ENCODE measurements around the gene EPOP.

The EPOP gene

DNA sequence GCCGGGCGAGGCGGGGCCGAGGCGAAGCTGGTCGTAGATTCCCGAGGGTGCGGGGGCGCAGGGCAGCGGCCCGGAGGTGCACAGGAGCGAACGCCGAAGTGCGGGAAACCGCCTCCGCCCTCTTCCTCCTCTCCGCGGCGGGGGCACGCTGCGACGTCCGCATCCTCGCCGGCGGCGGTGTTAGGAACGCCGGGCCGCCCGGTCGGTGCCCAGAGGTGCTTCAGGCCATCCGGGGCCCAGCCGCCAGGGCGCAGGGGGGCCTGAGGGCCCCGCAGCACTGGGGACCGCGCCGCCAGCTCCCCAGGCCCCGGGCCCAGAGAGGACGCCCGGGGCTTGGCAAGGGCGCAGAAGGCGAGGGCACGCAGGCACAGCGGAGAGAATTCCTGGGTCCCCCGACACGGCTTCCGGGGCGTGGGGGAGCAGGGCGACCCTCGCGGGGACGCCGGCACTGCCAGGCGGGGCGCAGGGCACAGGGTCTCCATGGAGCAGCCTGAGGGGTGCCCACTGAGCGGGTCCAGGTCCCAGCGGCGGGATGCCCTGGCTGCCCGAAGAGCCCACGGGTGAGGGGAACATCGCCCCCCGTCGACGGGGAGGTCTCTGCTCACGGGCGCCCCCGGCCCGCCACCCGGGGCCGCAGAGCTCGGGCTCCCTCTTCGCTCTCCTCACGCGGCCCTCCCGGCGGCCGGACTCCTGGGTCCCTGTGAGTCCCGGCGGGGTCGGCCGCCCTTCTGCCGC is 576 bp downstream of the EPOP start:
- Histone ChIP-seq H2AFZ (peak overlapping the region; percentile 91), H3K4me3 (ENCODE audit: low read depth, low read length) (peak overlapping the region; percentile 69), H3K36me3 (ENCODE audit: control insufficient read depth, insufficient read depth, low read length) (no peaks in the 10 kb centered on the region), H3K9ac (no peak overlapping the region), H3K27me3 (ENCODE audit: control insufficient read depth, insufficient read depth, low read length) (no peaks in the 10 kb centered on the region), H3K27ac (no peak overlapping the region), H3K9me3 (ENCODE audit: control insufficient read depth, low read length) (no peaks in the 10 kb centered on the region), H3K79me2 (no peaks in the 10 kb centered on the region), H3K4me2 (ENCODE audit: low read length) (peak overlapping the region; percentile 64), H3K4me1 (no peaks in the 10 kb centered on the region)
- TF ChIP-seq, protein P1, sequence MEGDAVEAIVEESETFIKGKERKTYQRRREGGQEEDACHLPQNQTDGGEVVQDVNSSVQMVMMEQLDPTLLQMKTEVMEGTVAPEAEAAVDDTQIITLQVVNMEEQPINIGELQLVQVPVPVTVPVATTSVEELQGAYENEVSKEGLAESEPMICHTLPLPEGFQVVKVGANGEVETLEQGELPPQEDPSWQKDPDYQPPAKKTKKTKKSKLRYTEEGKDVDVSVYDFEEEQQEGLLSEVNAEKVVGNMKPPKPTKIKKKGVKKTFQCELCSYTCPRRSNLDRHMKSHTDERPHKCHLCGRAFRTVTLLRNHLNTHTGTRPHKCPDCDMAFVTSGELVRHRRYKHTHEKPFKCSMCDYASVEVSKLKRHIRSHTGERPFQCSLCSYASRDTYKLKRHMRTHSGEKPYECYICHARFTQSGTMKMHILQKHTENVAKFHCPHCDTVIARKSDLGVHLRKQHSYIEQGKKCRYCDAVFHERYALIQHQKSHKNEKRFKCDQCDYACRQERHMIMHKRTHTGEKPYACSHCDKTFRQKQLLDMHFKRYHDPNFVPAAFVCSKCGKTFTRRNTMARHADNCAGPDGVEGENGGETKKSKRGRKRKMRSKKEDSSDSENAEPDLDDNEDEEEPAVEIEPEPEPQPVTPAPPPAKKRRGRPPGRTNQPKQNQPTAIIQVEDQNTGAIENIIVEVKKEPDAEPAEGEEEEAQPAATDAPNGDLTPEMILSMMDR (IDR thresholded peaks at IDR 0.05): peak; percentile 4

DNA sequence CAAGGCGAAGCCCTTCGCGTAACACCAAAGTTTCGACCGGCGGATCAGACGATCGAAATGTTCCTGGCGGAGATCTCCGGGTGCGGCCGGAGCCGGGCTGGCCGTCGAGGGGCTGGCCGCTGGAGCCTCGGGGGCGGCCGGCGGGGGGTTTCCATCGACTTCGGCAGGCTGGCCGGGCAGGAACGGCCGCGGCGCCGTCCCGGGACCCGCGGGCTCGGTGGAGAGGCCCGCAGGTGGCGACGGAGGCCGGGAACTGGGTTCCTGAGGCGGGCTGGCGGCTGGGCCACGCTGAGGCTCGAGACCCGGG is 1.1 kb downstream of the EPOP start:
- Histone ChIP-seq H3K4me3 (ENCODE audit: low read depth, low read length) (peak overlapping the region; percentile 69), H2AFZ (peak overlapping the region; percentile 91), H3K27ac (no peak overlapping the region), H3K79me2 (no peaks in the 10 kb centered on the region), H3K9ac (no peak overlapping the region), H3K4me1 (no peaks in the 10 kb centered on the region), H3K9me3 (ENCODE audit: control insufficient read depth, low read length) (no peaks in the 10 kb centered on the region), H3K27me3 (ENCODE audit: control insufficient read depth, insufficient read depth, low read length) (no peaks in the 10 kb centered on the region), H3K36me3 (ENCODE audit: control insufficient read depth, insufficient read depth, low read length) (no peaks in the 10 kb centered on the region), H3K4me2 (ENCODE audit: low read length) (peak overlapping the region; percentile 64)
- TF ChIP-seq, protein P1 (IDR thresholded peaks at IDR 0.05): peak; percentile 7

DNA sequence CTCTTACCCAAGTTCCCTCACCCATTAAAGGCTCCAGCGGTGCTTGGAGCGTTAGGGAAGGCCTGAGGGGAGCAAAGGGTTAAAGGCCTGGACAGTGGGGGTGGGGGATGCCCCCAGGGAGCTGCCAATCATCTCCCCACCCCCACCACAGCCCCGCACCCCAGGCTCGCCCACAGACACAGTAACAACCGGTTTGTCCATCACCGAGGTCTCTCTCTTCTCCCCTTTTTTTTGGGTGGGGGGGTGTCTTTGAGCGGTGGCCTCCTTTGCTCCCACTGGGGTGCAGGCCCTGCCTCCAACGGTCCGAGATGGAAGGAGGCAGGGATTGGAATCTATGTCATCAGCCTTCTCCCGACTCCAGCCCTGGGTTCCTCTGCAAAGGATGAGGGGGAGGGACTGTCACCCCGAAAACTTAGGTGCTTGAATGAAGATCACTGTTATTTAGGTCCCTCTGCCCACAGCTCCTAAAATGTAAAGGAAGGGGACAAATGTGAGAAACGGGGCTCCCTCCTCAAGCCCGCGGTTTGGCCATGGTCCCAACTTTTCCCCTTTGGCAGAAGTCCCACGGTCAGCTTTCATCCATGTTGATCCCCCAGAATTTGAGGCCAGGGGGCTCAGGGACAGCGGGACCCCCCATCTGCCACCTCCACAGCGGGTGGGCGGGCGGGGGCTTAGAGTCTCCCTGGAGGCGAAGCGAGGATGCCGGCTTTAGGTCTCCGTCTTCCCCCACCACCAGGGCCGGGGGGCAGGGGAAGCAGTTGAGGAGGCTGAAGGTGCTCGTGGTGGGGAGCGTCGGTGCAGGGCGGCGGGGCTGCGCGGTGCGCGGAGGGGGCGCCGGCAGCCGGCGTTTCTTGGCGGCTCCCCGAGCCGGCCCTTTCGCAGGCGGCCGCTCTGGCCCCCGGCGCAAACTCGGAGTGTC is 1.7 kb downstream of the EPOP start:
- Histone ChIP-seq H3K27me3 (ENCODE audit: control insufficient read depth, insufficient read depth, low read length) (no peaks in the 10 kb centered on the region), H3K4me3 (ENCODE audit: low read depth, low read length) (peak overlapping the region; percentile 69), H2AFZ (peak overlapping the region; percentile 91)

DNA sequence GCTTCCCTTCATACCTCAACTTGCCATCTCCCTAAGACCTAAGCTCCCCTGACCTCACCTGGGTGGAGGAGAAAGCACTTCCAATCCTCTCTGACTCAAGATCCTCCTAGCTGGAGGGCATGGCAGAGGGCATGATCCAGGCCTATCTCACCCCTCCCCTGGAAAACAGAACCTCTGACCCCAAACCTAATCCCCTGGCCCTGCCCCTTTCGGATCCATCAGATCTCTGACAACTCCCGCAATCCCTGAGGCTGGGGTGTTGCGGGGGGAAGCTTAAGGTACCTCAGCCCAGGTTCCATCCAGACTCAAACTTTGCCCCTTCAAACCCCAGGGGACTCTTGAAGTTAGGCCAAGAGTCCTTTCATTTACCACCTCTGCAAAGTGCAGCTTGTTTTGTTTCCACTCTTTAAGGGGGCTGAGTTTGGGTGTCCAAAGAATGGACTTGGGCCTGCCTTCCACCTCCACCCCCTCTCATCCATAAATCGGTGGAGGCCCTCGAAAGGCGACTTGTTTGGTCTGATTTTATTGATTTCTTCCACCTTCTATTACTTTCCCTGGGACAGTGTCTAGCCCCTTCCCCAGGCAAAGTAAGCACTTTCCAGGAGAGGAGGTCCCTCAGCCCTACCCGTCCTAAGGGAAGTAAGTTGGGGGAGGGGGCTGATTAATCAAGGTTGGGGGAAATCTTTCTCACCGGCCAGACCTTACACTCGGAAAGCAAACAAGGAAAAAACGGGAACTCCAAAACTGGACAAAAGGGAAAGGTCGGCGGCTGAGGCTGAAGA is 2.6 kb downstream of the EPOP start:
- Histone ChIP-seq H2AFZ (no peak overlapping the region), H3K9me3 (ENCODE audit: control insufficient read depth, low read length) (no peaks in the 10 kb centered on the region), H3K36me3 (ENCODE audit: control insufficient read depth, insufficient read depth, low read length) (no peaks in the 10 kb centered on the region), H3K4me2 (ENCODE audit: low read length) (no peak overlapping the region), H3K27me3 (ENCODE audit: control insufficient read depth, insufficient read depth, low read length) (no peaks in the 10 kb centered on the region), H3K79me2 (no peaks in the 10 kb centered on the region), H3K9ac (no peak overlapping the region), H3K4me1 (no peaks in the 10 kb centered on the region), H3K27ac (no peak overlapping the region), H3K4me3 (ENCODE audit: low read depth, low read length) (no peak overlapping the region)
- TF ChIP-seq, protein P1 (IDR thresholded peaks at IDR 0.05): no peak

More for the DNA sequence above, 1.7 kb downstream of the EPOP start:
- no peaks in the 10 kb centered on the region for H3K9me3 ChIP-seq (ENCODE audit: control insufficient read depth, low read length)
- no peaks in the 10 kb centered on the region for H3K36me3 ChIP-seq (ENCODE audit: control insufficient read depth, insufficient read depth, low read length)
- H3K9ac ChIP-seq: no peak overlapping the region
- TF ChIP-seq, protein P1 (IDR thresholded peaks at IDR 0.05): no peak
- no peaks in the 10 kb centered on the region for H3K79me2 ChIP-seq
- no peaks in the 10 kb centered on the region for H3K4me1 ChIP-seq
- H3K27ac ChIP-seq: no peak overlapping the region
- peak overlapping the region; percentile 64 for H3K4me2 ChIP-seq (ENCODE audit: low read length)

Measured in parathyroid adenoma (tissue), 2 donors.